ENCODE data around the gene CCDC127.

DNA sequence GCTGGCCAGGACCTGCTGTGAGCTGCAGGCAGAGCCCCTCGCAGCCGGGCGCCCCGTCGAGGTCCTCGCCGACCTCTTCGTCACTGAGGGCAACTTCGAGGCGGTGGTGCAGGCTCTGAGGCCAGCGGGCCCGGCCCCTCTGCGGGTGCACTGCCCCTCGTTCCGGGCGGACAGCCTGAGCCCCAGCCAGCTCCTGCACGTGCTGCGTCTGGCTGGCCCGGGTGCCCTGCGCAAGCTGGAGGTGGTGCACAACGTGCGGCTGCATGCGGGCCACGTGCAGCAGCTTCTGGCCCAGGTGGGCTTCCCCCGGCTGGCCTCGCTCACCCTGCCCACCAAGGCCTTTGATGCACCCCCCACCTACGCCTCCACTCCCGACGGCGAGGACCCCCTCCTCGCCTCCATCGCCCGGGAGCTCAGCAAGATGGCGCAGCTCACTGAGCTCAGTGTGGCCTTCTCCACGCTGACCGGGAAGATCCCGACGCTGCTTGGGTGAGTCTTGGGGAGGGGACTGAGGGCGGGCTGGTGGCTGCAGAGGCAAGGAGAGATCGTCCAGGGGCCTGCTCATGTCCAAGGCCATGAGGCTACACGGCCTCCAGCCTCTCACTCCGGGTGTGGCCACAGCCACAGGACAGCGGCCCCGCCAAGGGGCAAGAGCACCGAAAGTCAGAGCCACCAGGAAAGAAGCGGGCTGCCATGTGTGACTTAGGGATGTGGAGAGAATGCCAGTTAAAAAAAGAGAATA, 25.8 kb downstream of the CCDC127 start:
- TF ChIP-seq, protein P1, sequence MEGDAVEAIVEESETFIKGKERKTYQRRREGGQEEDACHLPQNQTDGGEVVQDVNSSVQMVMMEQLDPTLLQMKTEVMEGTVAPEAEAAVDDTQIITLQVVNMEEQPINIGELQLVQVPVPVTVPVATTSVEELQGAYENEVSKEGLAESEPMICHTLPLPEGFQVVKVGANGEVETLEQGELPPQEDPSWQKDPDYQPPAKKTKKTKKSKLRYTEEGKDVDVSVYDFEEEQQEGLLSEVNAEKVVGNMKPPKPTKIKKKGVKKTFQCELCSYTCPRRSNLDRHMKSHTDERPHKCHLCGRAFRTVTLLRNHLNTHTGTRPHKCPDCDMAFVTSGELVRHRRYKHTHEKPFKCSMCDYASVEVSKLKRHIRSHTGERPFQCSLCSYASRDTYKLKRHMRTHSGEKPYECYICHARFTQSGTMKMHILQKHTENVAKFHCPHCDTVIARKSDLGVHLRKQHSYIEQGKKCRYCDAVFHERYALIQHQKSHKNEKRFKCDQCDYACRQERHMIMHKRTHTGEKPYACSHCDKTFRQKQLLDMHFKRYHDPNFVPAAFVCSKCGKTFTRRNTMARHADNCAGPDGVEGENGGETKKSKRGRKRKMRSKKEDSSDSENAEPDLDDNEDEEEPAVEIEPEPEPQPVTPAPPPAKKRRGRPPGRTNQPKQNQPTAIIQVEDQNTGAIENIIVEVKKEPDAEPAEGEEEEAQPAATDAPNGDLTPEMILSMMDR (IDR thresholded peaks at IDR 0.05) = no peak
- no peak for TF ChIP-seq POLR2A (IDR thresholded peaks at IDR 0.05)

All from Peyer's patch (tissue), 4 donors.